ENCODE measurements around the gene CCT6B.
"Not testable (repeated sequence)": the region's sequence is repeated elsewhere in the genome, so short reads cannot be mapped to it uniquely, and the experiment has no call there.

Gene CCT6B, protein sequence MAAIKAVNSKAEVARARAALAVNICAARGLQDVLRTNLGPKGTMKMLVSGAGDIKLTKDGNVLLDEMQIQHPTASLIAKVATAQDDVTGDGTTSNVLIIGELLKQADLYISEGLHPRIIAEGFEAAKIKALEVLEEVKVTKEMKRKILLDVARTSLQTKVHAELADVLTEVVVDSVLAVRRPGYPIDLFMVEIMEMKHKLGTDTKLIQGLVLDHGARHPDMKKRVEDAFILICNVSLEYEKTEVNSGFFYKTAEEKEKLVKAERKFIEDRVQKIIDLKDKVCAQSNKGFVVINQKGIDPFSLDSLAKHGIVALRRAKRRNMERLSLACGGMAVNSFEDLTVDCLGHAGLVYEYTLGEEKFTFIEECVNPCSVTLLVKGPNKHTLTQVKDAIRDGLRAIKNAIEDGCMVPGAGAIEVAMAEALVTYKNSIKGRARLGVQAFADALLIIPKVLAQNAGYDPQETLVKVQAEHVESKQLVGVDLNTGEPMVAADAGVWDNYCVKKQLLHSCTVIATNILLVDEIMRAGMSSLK

DNA sequence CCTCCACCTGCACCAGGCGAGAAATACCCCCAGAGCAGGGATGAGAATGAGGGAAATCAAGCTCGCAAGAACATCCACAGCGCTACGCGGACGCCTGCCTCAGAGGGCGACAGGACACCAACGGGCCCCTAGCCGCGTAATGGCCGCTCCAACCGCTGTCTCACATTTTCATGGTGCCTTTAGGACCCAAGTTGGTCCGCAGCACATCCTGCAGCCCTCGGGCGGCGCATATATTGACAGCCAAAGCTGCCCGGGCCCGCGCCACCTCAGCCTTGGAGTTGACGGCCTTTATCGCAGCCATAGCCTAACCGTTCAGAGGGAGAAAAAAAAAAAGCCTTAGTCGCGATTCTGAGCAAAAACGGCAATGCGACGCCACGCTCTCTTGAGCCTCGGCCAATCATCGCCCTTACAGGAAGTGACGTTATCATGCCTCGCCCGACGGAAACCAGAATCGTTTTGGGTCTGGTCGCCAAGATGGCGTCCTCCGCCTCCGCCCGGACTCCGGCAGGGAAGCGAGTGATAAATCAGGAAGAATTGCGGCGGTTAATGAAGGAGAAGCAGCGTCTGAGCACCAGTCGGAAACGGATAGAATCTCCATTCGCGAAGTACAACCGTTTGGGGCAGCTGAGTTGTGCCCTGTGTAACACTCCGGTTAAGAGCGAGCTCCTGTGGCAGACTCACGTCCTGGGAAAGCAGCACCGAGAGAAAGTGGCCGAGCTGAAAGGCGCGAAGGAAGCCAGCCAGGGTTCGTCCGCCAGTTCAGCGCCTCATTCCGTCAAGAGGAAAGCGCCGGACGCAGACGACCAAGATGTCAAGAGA lies at the start of gene CCT6B, which contains the start of gene ZNF830:
Gene CCT6B, minus strand, starts transcription at position 368 of the 819 bp plus-strand sequence. Its CDS starts 67 bp downstream, at position 301.
Gene ZNF830, plus strand, starts transcription at position 448 of the 819 bp plus-strand sequence. Its CDS starts 27 bp downstream, at position 475.
- peak; percentile 87 for DNase-seq (ENCODE audit: low read depth, low spot score)

- DNase-seq (ENCODE audit: low read depth, low spot score), result no peak
Measured at GRCh38 chr17:35010093-35010492, 48.8 kb upstream of the CCT6B start.

DNA sequence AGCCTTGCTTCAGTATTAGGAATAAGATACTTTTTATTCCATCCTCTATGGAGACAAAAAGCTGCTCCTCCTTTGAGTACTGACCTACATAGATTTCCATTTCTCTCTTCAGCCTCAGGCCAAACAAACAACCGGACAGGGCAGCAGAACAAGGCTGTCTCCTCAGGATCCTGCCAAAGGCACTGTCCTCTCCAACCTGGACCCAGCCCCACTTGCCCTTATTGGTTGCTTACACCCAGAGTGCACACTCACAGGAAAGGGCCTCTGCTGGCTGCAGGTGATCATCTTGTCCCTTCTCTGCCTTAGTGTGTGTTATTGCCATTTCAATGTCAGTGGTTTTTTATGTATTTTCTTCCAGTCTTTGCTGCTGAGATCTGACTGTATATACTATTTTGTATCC lies 45.7 kb upstream of the CCT6B start:
- no peak for DNase-seq (ENCODE audit: low read depth, low spot score)

DNA sequence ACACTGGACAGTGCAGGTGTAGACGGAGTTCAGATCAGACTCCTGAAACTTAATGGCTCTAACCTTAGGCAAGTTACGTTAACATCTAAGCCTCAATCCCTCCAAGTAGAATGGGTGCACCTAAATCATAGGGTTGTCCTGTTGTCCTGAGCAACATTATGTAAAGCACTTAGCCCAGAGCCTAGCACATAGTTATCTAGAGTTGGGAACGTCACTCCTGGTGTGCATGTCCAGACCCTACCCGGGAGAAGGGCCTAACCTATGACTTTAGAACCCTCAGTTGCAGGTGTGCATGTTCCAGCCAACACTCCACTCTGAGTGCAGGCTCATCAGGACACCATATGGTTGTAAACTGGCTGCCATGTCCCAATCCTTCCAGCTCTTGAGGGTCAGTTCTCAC lies 45.1 kb upstream of the CCT6B start:
- no peak for DNase-seq (ENCODE audit: low read depth, low spot score)

GRCh38 chr17:35003778-35004177 lies 42.5 kb upstream of the CCT6B start:
- DNase-seq (ENCODE audit: low read depth, low spot score), result no peak

- DNase-seq (ENCODE audit: low read depth, low spot score), result no peak
Measured at GRCh38 chr17:35002876-35003551, 41.8 kb upstream of the CCT6B start.

DNA sequence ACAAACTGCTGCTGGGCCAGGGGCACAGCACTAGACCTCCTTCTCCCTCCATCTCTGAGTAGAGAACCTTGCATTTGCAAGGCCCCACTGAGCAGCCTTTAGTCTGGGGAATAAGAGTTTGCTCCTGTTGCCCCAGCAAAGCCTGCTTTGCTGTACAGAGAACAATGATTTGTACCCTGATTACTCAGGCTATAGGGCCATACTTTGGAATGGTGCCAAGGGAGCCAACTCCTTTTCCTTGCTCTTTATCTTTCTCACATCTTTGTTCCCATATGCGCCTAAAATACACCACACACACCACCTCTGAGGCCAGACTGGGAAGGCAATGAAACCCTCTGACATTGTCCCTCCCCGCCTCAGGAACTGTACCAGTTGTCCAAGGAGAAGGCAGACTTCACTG lies 40.3 kb upstream of the CCT6B start:
- DNase-seq (ENCODE audit: low read depth, low spot score), result no peak

- DNase-seq (ENCODE audit: low read depth, low spot score), result not testable (repeated sequence)
Measured at GRCh38 chr17:35000965-35001364, 39.7 kb upstream of the CCT6B start.

DNA sequence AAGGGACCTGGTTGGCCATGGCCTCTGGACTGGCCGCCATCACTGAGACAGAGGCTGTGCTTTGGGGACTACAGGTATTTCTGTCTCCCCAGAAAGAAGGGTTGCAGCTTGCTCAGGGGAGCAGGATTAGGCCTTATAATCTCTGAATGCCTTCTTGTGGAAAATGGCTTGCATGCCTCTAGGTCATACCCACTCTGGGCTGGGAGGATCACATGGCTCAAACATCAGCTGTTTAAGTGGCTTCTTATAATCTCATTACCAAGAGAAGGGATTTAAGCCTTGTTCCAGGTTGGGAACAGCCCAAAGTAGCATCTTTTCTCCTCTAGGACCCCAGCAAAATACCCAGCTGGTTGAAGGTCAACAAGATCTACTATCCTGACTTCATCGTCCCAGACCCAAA lies 38.2 kb upstream of the CCT6B start:
- no peak for DNase-seq (ENCODE audit: low read depth, low spot score)

GRCh38 chr17:34998205-34998604 lies 36.9 kb upstream of the CCT6B start:
- DNase-seq (ENCODE audit: low read depth, low spot score), result peak; percentile 57

- DNase-seq (ENCODE audit: low read depth, low spot score), result no peak
Measured at GRCh38 chr17:34997355-34997862, 36.1 kb upstream of the CCT6B start.

DNA sequence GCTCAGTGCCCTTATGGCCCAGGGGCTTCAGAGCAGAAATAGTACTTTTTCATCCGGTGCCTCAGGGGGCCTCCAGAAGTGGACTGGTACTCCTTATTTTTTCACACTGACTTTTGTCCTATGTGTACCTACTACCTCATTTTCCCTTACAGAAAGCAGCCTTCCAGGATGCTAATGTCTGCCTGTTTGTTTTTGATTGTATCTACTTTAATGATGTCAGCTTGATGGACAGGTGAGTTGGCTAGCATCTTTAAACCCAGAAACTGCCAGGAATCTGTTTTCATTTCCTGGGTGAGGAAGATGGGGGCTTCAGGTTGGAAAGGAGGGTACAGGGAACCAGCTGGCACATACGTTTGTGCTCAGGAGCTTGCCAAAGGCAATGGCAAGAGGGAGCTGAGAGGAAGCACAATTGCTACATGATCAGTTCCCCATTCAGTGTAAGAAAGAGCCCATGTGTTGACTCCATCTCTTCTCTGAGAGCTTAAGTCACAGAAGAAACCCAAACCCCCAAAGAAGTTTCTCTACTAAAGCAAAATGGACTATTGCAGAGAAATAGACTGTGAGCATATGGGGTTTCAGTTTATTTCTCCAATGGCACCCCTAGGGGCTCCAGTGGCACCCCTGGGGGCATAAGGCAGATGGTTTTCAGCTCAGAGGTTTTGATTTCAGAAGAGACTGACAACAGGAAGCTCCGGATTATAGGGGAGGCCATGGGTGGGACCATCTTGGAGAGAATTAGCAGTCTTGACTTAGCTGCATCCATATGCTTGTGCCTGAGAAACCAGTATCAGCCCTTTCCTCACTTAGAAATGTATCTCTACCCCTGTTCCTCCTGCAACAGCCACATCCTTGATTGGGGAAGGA lies 35.4 kb upstream of the CCT6B start:
- DNase-seq (ENCODE audit: low read depth, low spot score), result no peak

- DNase-seq (ENCODE audit: low read depth, low spot score), result no peak
Measured at GRCh38 chr17:34993031-34993430, 31.8 kb upstream of the CCT6B start.

DNA sequence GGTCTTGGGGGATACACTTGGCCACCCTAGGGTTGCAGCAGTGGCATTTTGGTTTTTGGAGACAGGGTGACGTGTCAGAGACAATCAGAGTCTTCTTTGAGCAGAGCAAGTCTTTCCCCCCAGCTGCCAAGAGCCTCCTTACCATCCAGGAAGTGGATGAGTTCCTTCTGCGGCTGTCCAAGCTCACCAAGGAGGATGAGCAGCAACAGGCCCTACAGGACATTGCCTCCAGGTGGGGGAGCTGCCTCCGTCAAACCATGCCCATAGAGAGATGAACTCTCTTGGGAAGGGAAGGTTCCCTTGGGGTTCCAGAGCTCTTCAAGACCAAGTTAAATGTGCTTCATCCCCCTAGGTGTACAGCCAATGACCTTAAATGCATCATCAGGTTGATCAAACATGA lies 30.3 kb upstream of the CCT6B start:
- DNase-seq (ENCODE audit: low read depth, low spot score), result no peak

DNA sequence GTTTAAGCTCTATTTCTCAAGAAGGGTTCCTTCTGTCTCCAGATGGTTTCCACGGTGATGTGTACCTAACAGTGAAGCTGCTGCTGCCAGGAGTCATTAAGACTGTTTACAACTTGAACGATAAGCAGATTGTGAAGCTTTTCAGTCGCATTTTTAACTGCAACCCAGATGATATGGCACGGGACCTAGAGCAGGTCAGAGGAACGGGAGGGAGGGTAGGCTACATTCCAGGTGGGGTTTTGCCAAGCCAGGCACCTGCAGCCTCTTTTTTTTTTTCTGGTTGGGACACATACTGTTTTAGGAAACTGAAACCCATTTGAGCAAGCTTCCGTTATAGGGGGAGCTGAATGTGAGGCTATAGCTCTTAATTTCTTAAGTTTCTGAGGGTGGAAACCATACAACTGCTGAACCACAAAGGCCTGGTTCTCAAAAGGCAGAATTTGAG lies 29.7 kb upstream of the CCT6B start:
- DNase-seq (ENCODE audit: low read depth, low spot score), result no peak

GRCh38 chr17:34989473-34989872 lies 28.2 kb upstream of the CCT6B start:
- DNase-seq (ENCODE audit: low read depth, low spot score), result no peak

GRCh38 chr17:34988644-34989043 lies 27.4 kb upstream of the CCT6B start:
- DNase-seq (ENCODE audit: low read depth, low spot score), result no peak

DNA sequence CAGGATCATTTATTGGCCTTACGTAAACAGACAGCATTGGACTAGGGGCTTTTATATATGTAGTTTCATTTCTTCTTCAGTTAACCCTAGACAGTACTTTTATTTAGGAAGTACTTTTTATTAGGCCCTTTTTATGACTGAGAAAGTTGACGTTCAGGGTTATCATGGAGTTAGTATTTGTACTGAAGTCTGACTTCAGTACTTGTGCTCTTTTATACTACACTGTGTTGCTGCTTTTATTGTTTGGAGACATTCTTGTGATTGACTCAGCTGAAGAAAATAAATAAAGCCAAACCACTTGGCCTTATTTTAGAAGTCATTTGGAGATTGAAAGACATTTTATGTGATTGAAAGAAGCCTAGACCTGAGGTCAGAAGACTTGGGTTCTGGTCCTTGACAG lies 26.0 kb upstream of the CCT6B start:
- no peak for DNase-seq (ENCODE audit: low read depth, low spot score)

- DNase-seq (ENCODE audit: low read depth, low spot score), result no peak
Measured at GRCh38 chr17:34981538-34982241, 20.4 kb upstream of the CCT6B start.

Data from activated CD4-positive, CD25-positive, alpha-beta regulatory T cell treated with anti-CD3 and anti-CD28 coated beads, Interleukin-2, amount 50 U/mL, for 16 hours (primary cell).